22Rv1 (cell line): ENCODE measurements around the gene SPPL2B.
A peak's percentile ranks its signal among the peaks of the same experiment; 100 is the strongest.
"Not testable (repeated sequence)": the region's sequence is repeated elsewhere in the genome, so short reads cannot be mapped to it uniquely, and the experiment has no call there.

Experiments used
- H3K27ac ChIP-seq: fragments of 450-650 bp; 2 replicates; pipeline ENCODE4 v1.5.1; 2017
- CTCF ChIP-seq: fragments of 450-650 bp; IDR thresholded peaks from 2 replicates; pipeline ENCODE4 v1.5.1; 2017; ENCODE audit warnings: mild to moderate bottlenecking
- ZFX ChIP-seq: fragments of 450-650 bp; IDR thresholded peaks from 2 replicates; pipeline ENCODE4 v1.6.1; 2017; ENCODE audit warnings: antibody characterized with exemption, borderline replicate concordance

Gene SPPL2B

GRCh38 chr19:2345794-2346663 is 17.5 kb downstream of the SPPL2B start:
- peak overlapping the region; percentile 12; the same call in 1 of the 2 replicates for H3K27ac ChIP-seq
- TF ChIP-seq ZFX (no peak), CTCF (no peak)

DNA sequence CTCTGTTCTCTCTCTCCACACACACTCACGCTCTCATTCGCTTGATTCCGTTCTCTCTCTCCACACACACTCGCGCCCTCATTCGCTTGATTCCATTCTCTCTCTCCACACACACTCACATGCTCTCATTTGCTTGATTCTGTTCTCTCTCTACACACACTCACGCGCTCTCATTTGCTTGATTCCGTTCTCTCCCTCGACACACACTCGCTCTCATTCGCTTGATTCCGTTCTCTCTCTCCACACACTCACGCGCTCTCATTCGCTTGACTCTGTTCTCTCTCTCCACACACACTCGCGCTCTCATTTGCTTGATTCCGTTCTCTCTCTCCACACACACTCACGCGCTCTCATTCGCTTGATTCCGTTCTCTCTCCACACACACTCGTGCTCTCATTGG is 21.3 kb downstream of the SPPL2B start:
- not testable (repeated sequence) for H3K27ac ChIP-seq

GRCh38 chr19:2350656-2351055 is 22.2 kb downstream of the SPPL2B start:
- TF ChIP-seq CTCF (no peak), ZFX (no peak)
- H3K27ac ChIP-seq = no peak overlapping the region

DNA sequence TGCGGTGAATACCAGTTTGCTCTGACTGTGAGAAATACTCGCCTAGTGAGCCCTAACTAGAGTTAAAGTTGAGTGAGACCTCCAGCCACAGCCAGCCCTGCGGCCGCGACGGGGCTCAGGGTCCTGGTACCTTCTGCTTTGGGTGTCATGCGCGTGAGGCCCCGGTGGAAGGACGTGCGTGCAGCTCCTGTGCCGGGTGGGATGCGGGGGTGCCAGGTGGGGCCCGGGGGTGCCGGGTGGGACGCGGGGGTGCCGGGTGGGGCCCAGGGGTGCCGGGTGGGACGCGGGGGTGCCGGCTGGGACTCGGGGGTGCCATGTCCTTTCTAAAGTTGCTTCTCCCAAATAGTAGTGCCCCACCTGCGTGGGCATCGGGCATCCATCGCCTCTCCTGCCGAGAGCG is 23.1 kb downstream of the SPPL2B start:
- H3K27ac ChIP-seq = no peak overlapping the region
- no peak for TF ChIP-seq ZFX
- no peak for TF ChIP-seq CTCF

DNA sequence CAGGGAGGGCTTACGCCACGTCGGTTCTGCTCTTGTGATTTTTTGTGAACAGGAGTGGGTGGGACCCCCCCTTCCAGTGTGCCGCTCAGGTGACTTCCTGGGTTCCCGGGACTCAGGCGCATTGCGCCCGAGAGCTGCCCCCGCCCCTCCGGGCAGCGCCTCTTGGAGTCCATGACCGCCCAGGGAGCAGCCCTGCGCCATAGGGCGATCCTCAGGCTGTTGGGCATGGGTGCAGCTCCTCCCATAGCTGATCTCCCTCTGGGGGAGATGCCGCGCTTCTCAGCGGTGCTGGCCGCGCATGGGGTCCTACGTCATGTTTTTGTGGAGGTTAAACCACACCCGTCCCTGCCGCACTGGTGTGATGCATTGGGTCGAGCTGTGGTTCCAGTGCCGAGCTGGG is 23.6 kb downstream of the SPPL2B start:
- TF ChIP-seq CTCF = no peak
- no peak overlapping the region for H3K27ac ChIP-seq

DNA sequence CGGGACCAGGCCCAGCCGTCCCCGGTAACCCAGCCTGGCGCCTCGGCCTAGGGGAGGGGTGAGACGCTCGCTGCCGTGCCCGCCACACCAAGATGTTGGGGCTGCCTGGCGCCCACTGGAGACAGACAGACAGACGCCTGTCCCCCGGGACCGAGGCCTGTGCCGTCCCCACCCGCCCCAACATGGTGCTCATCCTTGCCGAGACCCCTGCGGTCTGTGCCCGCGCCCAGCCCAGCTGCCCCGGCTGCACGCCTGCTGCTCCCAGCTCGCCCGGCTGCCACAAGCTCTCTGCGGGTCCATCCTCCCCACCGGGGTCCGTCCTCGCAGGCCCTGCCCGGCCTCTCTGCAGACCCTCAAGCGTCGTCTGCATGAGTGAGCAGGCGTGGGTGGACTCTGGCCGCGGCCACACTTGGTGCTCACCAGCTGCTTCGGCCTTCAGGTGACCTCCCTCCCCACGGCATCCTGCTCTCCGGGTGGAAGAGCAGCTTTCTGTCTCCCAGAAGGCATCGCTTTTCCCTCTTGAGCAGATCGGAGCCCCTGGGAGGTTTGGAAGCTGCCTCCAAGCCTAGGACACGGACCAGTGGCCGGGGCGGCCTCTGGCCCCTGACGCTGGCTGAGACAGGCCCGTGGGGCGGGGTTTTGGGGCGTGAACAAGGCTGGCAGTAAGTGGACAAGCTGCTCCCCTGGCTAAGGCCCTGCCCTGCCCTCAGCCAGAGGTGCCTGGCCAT is 24.8 kb downstream of the SPPL2B start:
- no peak overlapping the region for H3K27ac ChIP-seq
- TF ChIP-seq ZFX (no peak), CTCF (no peak)

GRCh38 chr19:2353887-2354592 is 25.6 kb downstream of the SPPL2B start:
- H3K27ac ChIP-seq = no peak overlapping the region
- TF ChIP-seq CTCF (no peak), ZFX (no peak)
